Measurements from ENCODE around the gene RHBDD3.
A peak's percentile ranks its signal among the peaks of the same experiment; 100 is the strongest.

DNA sequence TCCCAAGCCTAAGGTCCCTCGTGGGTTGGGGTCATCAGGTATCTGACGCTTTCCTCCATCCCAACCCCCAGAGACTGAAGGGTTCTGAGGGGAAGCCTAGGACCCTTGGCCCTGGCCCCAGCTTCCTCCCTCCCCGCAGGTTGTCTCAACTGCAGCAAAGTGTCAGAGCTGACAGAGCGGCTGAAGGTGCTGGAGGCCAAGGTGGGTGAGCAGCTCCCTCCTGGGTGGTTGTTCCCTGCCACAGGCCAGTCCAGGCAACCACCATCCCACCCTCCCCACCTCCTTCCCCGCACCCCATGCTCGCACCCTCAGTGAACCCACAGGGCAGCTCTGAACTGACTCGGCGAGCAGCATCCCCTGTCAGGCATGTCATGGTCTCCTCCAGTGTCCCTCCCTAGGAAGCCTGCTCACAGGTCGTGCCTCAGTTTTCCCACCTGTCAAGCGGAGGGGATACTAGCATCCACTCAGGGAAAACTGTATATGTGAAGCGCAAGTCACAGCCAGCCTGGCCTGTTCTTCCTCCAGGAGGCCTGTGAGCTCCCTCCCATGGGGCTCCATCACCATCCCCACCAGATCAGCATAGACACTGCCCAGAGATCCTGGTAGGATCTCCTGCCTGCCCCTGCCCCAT lies 41.3 kb downstream of the RHBDD3 start:
- no peak for TF ChIP-seq EZH2 (IDR thresholded peaks at IDR 0.05; ENCODE audit: borderline replicate concordance, low read depth, low read length)
- no peak for TF ChIP-seq HDAC1 (IDR thresholded peaks at IDR 0.05)
- no peak for TF ChIP-seq ZNF436 (CRISPR knock-in tag; IDR thresholded peaks at IDR 0.05)
- 0 out of 2 replicates have a peak, but pooled peaks have one; percentile 1 for TF ChIP-seq POLR2G (IDR thresholded peaks at IDR 0.05; ENCODE audit: low read depth, low read length)
- no peak for TF ChIP-seq ZNF174 (CRISPR knock-in tag; IDR thresholded peaks at IDR 0.05)
- no peak for TF ChIP-seq CREBBP (IDR thresholded peaks at IDR 0.05; ENCODE audit: low read depth, low read length)
- TF ChIP-seq, protein P1, sequence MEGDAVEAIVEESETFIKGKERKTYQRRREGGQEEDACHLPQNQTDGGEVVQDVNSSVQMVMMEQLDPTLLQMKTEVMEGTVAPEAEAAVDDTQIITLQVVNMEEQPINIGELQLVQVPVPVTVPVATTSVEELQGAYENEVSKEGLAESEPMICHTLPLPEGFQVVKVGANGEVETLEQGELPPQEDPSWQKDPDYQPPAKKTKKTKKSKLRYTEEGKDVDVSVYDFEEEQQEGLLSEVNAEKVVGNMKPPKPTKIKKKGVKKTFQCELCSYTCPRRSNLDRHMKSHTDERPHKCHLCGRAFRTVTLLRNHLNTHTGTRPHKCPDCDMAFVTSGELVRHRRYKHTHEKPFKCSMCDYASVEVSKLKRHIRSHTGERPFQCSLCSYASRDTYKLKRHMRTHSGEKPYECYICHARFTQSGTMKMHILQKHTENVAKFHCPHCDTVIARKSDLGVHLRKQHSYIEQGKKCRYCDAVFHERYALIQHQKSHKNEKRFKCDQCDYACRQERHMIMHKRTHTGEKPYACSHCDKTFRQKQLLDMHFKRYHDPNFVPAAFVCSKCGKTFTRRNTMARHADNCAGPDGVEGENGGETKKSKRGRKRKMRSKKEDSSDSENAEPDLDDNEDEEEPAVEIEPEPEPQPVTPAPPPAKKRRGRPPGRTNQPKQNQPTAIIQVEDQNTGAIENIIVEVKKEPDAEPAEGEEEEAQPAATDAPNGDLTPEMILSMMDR (IDR thresholded peaks at IDR 0.05 in 2 of 3, conservative IDR thresholded peaks at IDR 0.05 in 1 of 3; ENCODE audit: insufficient read depth in 2 of 3, low read depth in 1 of 3, low read length in 3 of 3), result no peak
- TF ChIP-seq JUNB (CRISPR knock-in tag; conservative IDR thresholded peaks at IDR 0.05), result no peak
- TF ChIP-seq SP1 (CRISPR knock-in tag; IDR thresholded peaks at IDR 0.05), result no peak
- TF ChIP-seq, protein P2, sequence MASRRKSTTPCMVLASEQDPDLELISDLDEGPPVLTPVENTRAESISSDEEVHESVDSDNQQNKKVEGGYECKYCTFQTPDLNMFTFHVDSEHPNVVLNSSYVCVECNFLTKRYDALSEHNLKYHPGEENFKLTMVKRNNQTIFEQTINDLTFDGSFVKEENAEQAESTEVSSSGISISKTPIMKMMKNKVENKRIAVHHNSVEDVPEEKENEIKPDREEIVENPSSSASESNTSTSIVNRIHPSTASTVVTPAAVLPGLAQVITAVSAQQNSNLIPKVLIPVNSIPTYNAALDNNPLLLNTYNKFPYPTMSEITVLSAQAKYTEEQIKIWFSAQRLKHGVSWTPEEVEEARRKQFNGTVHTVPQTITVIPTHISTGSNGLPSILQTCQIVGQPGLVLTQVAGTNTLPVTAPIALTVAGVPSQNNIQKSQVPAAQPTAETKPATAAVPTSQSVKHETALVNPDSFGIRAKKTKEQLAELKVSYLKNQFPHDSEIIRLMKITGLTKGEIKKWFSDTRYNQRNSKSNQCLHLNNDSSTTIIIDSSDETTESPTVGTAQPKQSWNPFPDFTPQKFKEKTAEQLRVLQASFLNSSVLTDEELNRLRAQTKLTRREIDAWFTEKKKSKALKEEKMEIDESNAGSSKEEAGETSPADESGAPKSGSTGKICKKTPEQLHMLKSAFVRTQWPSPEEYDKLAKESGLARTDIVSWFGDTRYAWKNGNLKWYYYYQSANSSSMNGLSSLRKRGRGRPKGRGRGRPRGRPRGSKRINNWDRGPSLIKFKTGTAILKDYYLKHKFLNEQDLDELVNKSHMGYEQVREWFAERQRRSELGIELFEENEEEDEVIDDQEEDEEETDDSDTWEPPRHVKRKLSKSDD (conservative IDR thresholded peaks at IDR 0.05; ENCODE audit: low read length), result no peak
- no peak for TF ChIP-seq ARID2 (IDR thresholded peaks at IDR 0.05)

All from K562 (cell line).